PFSK-1 (cell line): ENCODE measurements around the gene LRRC23.

Experiments used
- FOXP2 ChIP-seq: optimal IDR thresholded peaks from 2 replicates; pipeline ENCODE3; 2011; ENCODE audit warnings: borderline replicate concordance, control low read depth, inconsistent platforms; ENCODE audit not compliant: insufficient read depth; ENCODE audit errors: extremely low read length, extremely low read depth
- POLR2AphosphoS5 ChIP-seq: IDR thresholded peaks from 2 replicates; pipeline ENCODE4 v1.6.1; 2012; ENCODE audit warnings: low read depth, mild to moderate bottlenecking, control low read depth, low read length, moderate library complexity
- REST ChIP-seq, 2 experiments: IDR thresholded peaks; 2 replicates each; pipeline versions ENCODE4 v1.6.1 to v1.8.0; 2011 to 2012; ENCODE audit warnings: low read depth in 2 of 2, low read length in 2 of 2, control low read depth in 1 of 2, inconsistent platforms in 1 of 2, mild to moderate bottlenecking in 1 of 2, moderate library complexity in 1 of 2; ENCODE audit not compliant: insufficient read depth in 1 of 2
- SIN3A ChIP-seq: IDR thresholded peaks from 2 replicates; pipeline ENCODE4 v1.6.1; 2012; ENCODE audit warnings: mild to moderate bottlenecking, low read length, moderate library complexity, borderline replicate concordance; ENCODE audit not compliant: insufficient read depth
- TAF1 ChIP-seq: IDR thresholded peaks from 2 replicates; pipeline ENCODE4 v1.6.1; 2012; ENCODE audit warnings: low read length, control low read depth, borderline replicate concordance; ENCODE audit not compliant: insufficient read depth

Gene LRRC23

DNA sequence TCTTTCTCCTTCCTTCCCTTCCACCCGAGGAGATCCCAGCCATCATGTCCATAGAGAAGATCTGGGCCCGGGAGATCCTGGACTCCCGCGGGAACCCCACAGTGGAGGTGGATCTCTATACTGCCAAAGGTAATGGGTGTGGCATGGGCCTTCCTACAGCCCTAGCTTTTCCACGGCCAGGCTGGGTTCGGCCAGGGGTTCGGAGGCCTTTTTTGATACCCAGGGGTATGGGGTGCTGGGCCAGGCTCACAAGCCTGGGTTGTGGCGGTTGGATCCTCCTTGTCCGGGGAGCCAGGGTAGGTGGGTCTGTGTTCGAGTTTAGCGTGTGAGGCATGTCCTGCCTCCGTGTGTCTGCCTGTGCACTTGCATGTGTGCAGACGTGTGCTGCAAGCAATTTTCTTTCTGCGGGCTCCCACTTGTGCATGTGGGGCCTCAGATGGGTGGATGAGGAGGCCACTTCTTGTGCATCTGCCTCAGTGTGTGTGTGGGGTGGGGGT lies 11.2 kb downstream of the LRRC23 start:
- TF ChIP-seq TAF1 (no peak), SIN3A (no peak), POLR2AphosphoS5 (no peak), FOXP2 (no peak), REST (IDR thresholded peaks at IDR 0.05; ENCODE audit: insufficient read depth in 1 of 2, low read depth in 2 of 2, low read length in 2 of 2) (no peak)

DNA sequence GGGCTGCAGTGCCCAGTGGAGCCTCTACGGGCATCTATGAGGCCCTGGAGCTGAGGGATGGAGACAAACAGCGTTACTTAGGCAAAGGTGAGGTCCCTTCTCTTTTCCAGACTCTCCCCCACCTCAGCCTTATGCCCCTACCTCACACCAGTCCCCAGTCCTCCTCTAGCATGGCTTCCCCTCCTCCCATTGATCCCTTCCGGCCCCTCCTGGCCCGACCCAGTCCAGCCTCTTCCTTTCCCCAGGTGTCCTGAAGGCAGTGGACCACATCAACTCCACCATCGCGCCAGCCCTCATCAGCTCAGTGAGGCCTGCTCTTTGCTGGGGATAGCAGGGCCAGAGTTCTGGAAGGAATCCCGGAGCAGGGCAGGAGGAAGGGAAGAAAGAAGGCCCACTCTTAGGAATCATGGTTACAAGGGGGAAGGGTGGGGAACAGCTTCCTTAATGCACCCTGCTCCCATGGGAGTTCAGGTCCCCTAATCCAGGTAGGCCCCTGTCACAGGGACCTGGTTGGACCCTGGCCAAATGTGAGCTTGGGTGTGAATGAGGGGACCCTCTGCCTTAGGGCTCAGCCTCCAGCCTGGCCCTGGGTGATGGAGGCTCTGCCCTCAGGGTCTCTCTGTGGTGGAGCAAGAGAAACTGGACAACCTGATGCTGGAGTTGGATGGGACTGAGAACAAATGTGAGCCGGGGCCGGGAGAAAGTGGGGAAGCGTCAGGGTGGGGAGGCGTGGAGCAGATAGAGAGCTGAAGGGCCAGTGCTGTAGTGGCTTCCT lies 12.0 kb downstream of the LRRC23 start:
- TF ChIP-seq REST (IDR thresholded peaks at IDR 0.05; ENCODE audit: insufficient read depth in 1 of 2, low read depth in 2 of 2, low read length in 2 of 2) (no peak), TAF1 (no peak), SIN3A (no peak), POLR2AphosphoS5 (no peak), FOXP2 (no peak)

DNA sequence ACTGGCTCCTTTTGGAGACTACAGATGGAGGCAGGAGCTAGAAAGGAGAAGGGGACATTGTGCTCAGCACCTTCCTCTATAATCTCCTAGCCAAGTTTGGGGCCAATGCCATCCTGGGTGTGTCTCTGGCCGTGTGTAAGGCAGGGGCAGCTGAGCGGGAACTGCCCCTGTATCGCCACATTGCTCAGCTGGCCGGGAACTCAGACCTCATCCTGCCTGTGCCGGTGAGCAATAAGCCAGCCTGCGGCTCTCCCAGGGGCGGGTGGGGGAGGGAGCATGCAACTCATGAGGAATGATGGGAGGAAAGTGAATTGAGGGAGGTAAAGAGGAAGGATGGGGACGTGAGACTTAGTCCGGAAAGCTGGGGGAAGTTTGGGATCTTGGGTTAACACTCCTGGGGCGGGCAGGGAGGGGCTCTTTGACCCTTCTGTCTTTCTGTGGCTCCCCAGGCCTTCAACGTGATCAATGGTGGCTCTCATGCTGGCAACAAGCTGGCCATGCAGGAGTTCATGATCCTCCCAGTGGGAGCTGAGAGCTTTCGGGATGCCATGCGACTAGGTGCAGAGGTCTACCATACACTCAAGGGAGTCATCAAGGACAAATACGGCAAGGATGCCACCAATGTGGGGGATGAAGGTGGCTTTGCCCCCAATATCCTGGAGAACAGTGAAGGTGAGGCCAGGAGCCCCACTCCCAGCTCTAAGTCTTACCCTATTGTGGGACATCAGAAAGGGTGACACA lies 13.0 kb downstream of the LRRC23 start:
- TF ChIP-seq POLR2AphosphoS5, result no peak
- TF ChIP-seq SIN3A, result no peak
- TF ChIP-seq FOXP2, result no peak
- no peak for TF ChIP-seq REST (IDR thresholded peaks at IDR 0.05; ENCODE audit: insufficient read depth in 1 of 2, low read depth in 2 of 2, low read length in 2 of 2)
- TF ChIP-seq TAF1, result no peak

GRCh38 chr12:6919588-6919987 lies 15.0 kb downstream of the LRRC23 start:
- TF ChIP-seq TAF1 (no peak), FOXP2 (no peak), SIN3A (no peak), REST (IDR thresholded peaks at IDR 0.05; ENCODE audit: insufficient read depth in 1 of 2, low read depth in 2 of 2, low read length in 2 of 2) (no peak), POLR2AphosphoS5 (no peak)
